Hepatocyte (in vitro differentiated cells): ENCODE measurements around the gene RASAL3. TPM values are rescaled to one million over a fixed set of nuclear protein-coding genes. Genes with fewer than 3 reads are reported as not detected.

Source experiments
- DNase-seq: peaks from one replicate; pipeline ENCODE4 v3.0.0-alpha.2; 2016; ENCODE audit warnings: low spot score
- H2AFZ ChIP-seq: fragments of 200-600 bp; sonication (generic); 2 replicates; pipeline ENCODE4 v1.6.0; 2016; ENCODE audit warnings: antibody characterized with exemption, mild to moderate bottlenecking
- H3K27ac ChIP-seq: fragments of 200-600 bp; sonication (generic); 2 replicates; pipeline ENCODE4 v1.5.1; 2016; ENCODE audit warnings: mild to moderate bottlenecking
- H3K27me3 ChIP-seq: fragments of 200-600 bp; sonication (generic); 2 replicates; pipeline ENCODE4 v1.6.1; 2016
- H3K36me3 ChIP-seq: fragments of 200-600 bp; sonication (generic); replicated peaks from 2 replicates; pipeline ENCODE4 v1.5.1; 2016; ENCODE audit warnings: low read depth; ENCODE audit not compliant: insufficient read depth
- H3K4me1 ChIP-seq: fragments of 200-600 bp; sonication (generic); 2 replicates; pipeline ENCODE4 v1.5.1; 2016; ENCODE audit warnings: mild to moderate bottlenecking, moderate library complexity; ENCODE audit not compliant: insufficient read depth
- H3K4me2 ChIP-seq: fragments of 200-600 bp; sonication (generic); 2 replicates; pipeline ENCODE4 v1.6.0; 2016
- H3K4me3 ChIP-seq: fragments of 200-600 bp; sonication (generic); 2 replicates; pipeline ENCODE4 v1.5.1; 2016; ENCODE audit warnings: mild to moderate bottlenecking
- H3K79me2 ChIP-seq: fragments of 200-600 bp; sonication (generic); 2 replicates; pipeline ENCODE4 v1.6.0; 2017; ENCODE audit warnings: mild to moderate bottlenecking
- H3K9me2 ChIP-seq: fragments of 200-600 bp; sonication (generic); replicated peaks from 2 replicates; pipeline ENCODE4 v1.6.0; 2017; ENCODE audit warnings: mild to moderate bottlenecking; ENCODE audit not compliant: insufficient read depth
- H3K9me3 ChIP-seq: fragments of 200-600 bp; sonication (generic); 2 replicates; pipeline ENCODE4 v1.5.1; 2016; ENCODE audit warnings: low read depth, mild to moderate bottlenecking
- H4K20me1 ChIP-seq: fragments of 200-600 bp; sonication (generic); 2 replicates; pipeline ENCODE4 v1.6.0; 2016; ENCODE audit warnings: mild to moderate bottlenecking; ENCODE audit not compliant: insufficient read depth, poor library complexity, severe bottlenecking
- EZH2 ChIP-seq: fragments of 200-600 bp; sonication (generic); IDR thresholded peaks from 2 replicates; pipeline ENCODE4 v1.6.1; 2016; ENCODE audit warnings: antibody characterized with exemption, mild to moderate bottlenecking, borderline replicate concordance
- EZH2phosphoT487 ChIP-seq: fragments of 200-600 bp; sonication (generic); IDR thresholded peaks from one replicate; pipeline ENCODE4 v1.6.1; 2018; ENCODE audit warnings: antibody characterized with exemption, mild to moderate bottlenecking, low read depth, moderate library complexity; ENCODE audit not compliant: unreplicated experiment, severe bottlenecking
- WGBS: methylation state at CpG from one replicate; pipeline ENCODE4 v1.1.6; 2016; ENCODE audit warnings: low lambda C conversion rate; ENCODE audit errors: missing lambda C conversion rate; 5-methylcytosine and 5-hydroxymethylcytosine counted together
- polyA plus RNA-seq: library from polyadenylated mRNA; unstranded; fragments of >200 nt; fragmentation: Nextera tagmentation; extraction: Ambion mirVana; gene quantifications from 2 replicates; pipeline ENCODE4 v1.2.1, GENCODE V29; 2016
- total RNA-seq: library from RNA; depleted of rRNA; stranded (reverse); fragments of >200 nt; gene quantifications from 2 replicates; pipeline ENCODE4 v1.2.3, GENCODE V29; 2014
- TF ChIP-seq, protein P1 (sequence below): fragments of 200-600 bp; sonication (generic); IDR thresholded peaks from 2 replicates; pipeline ENCODE4 v1.5.1; 2016; ENCODE audit warnings: antibody characterized with exemption, mild to moderate bottlenecking; ENCODE audit not compliant: poor library complexity

Gene RASAL3
- total and polyA plus RNA-seq, 2 experiments from 2014 or later = 0.07 to 0.23 TPM

DNA sequence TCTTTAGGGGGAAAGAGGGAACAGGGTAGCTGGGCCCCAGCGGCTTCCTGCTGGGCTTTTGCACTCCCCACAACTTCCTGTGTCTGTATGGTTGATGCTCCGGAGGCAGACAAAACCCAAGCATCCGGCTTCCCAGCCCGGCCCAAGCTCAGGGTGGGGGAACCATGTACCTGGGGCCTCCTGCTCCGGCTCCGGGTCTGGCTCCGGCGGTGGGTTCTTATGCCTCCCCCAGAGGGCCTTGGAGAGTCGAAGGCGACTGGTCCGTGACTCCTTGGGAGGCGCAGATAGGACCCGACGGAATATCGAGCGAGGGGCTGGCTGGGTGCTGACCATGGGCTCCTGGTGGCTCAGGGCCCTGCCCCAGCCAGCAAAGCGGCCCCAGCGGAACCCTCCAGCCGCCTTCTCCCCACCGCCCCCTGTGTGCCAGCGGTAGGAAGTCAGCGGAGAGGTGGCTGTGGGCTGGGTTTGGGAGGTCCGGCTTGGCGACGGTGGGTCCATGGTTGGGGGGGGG is 428 bp downstream of the RASAL3 start:
- DNase-seq = no peak
- Histone ChIP-seq H3K9me2 (no peaks in the 10 kb centered on the region), H3K9me3 (no peaks in the 10 kb centered on the region), H3K79me2 (no peaks in the 10 kb centered on the region), H3K36me3 (no peaks in the 10 kb centered on the region), H3K4me2 (no peak overlapping the region), H4K20me1 (no peaks in the 10 kb centered on the region), H3K27ac (no peak overlapping the region), H3K4me3 (no peak overlapping the region), H3K4me1 (no peaks in the 10 kb centered on the region), H2AFZ (no peak overlapping the region), H3K27me3 (peaks cover 41% of the 10 kb centered on the region)
- WGBS = 66% methylated on average over 23 of the region's 25 CpGs
- TF ChIP-seq EZH2 (no peak), EZH2phosphoT487 (no peak)
- TF ChIP-seq, protein P1, sequence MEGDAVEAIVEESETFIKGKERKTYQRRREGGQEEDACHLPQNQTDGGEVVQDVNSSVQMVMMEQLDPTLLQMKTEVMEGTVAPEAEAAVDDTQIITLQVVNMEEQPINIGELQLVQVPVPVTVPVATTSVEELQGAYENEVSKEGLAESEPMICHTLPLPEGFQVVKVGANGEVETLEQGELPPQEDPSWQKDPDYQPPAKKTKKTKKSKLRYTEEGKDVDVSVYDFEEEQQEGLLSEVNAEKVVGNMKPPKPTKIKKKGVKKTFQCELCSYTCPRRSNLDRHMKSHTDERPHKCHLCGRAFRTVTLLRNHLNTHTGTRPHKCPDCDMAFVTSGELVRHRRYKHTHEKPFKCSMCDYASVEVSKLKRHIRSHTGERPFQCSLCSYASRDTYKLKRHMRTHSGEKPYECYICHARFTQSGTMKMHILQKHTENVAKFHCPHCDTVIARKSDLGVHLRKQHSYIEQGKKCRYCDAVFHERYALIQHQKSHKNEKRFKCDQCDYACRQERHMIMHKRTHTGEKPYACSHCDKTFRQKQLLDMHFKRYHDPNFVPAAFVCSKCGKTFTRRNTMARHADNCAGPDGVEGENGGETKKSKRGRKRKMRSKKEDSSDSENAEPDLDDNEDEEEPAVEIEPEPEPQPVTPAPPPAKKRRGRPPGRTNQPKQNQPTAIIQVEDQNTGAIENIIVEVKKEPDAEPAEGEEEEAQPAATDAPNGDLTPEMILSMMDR = no peak

DNA sequence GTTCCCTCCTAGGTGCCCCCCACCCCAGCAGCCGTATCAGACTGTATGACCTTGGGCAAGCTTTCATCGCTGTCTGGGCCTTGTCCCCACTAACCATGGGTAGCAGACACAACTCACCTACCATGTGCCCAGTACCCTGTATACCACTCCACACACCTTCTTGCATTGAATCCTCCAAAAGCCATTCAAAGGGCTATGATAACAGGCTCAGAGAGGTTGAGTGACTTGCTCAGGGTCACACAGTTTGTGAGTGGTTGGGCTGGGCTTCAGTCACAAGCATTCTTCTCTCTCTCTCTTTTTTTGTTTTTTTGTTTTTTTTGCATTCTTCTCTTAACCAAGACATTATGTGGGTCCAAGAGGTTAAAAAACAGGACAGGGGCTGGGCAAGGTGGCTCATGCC is 2.6 kb downstream of the RASAL3 start:
- H3K9me3 ChIP-seq = no peaks in the 10 kb centered on the region
- no peaks in the 10 kb centered on the region for H3K79me2 ChIP-seq
- H3K36me3 ChIP-seq = no peaks in the 10 kb centered on the region
- H3K4me3 ChIP-seq = no peak overlapping the region
- no peaks in the 10 kb centered on the region for H3K9me2 ChIP-seq
- 46% methylated on average over 2 of the region's 2 CpGs for WGBS
- no peak overlapping the region for H3K4me2 ChIP-seq
- H3K4me1 ChIP-seq = no peaks in the 10 kb centered on the region
- no peaks in the 10 kb centered on the region for H4K20me1 ChIP-seq
- H3K27me3 ChIP-seq = peaks cover 45% of the 10 kb centered on the region
- TF ChIP-seq EZH2phosphoT487 (no peak), EZH2 (no peak)
- TF ChIP-seq, protein P1 = no peak
- no peak for DNase-seq
- H3K27ac ChIP-seq = no peak overlapping the region
- no peak overlapping the region for H2AFZ ChIP-seq

DNA sequence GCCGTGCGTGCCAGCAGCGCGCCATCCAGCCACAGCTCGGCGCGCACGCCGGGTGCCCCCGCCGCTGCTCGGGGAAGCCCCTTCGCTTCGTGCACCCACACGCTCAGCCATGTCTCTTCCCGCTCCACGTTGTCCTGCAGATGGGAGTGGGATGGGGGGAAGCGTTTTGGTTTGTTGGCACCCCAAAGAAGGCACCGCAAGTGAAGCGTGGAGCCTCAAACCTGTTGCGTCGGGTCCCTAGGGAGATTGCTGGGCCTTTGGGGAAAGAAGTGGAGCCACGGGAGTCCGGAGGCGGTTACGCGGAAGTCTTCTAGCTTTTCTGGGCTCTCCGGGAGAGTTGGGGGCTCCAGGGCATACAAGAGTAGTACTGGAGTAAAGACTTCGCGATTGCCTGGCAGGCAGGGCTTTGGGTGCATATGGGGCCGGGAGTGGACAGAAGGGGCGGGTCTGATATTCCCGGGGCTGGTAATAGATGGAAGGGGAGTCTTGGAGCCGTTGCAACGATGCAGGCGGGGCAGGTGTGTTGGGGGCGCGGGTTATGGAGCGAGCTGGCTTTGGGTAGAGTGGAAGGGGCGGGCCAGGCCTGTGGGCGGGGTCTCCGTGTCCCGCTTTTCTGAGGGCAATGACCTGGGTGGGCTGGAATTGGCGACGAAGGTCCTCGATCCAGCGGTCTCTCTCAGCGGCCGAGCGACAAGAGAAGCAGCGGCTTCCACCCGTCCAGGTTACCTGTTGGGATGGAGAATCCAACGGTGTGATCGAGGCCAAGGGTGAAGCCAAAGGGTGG is 6.5 kb downstream of the RASAL3 start:
- 35% methylated on average over 43 of the region's 54 CpGs for WGBS
- no peaks in the 10 kb centered on the region for H3K36me3 ChIP-seq
- TF ChIP-seq, protein P1 = no peak
- TF ChIP-seq EZH2phosphoT487 = no peak
- no peak for TF ChIP-seq EZH2
- no peak overlapping the region for H3K4me3 ChIP-seq
- no peaks in the 10 kb centered on the region for H3K9me2 ChIP-seq
- H3K4me1 ChIP-seq = peaks cover 2% of the 10 kb centered on the region
- H4K20me1 ChIP-seq = no peaks in the 10 kb centered on the region
- no peaks in the 10 kb centered on the region for H3K79me2 ChIP-seq
- H2AFZ ChIP-seq = no peak overlapping the region
- no peak for DNase-seq
- H3K4me2 ChIP-seq = peak overlapping the region; percentile 72
- H3K27me3 ChIP-seq = peaks cover 63% of the 10 kb centered on the region
- no peak overlapping the region for H3K27ac ChIP-seq
- H3K9me3 ChIP-seq = no peaks in the 10 kb centered on the region
